Brain microvascular endothelial cell (primary cell): ENCODE results near the gene CCNA2.

ENCODE experiments used
- DNase-seq: peaks from one replicate; pipeline ENCODE4 v3.0.0-alpha.2; 2020
- H3K27ac ChIP-seq: fragments of 250-450 bp; sonication (Bioruptor Pico); 2 replicates; pipeline ENCODE4 v1.5.1; 2020; ENCODE audit warnings: mild to moderate bottlenecking, moderate library complexity
- H3K27me3 ChIP-seq: fragments of 250-450 bp; sonication (Bioruptor Pico); replicated peaks from 2 replicates; pipeline ENCODE4 v1.5.1; 2020; ENCODE audit warnings: mild to moderate bottlenecking
- H3K36me3 ChIP-seq: fragments of 250-450 bp; sonication (Bioruptor Pico); replicated peaks from 2 replicates; pipeline ENCODE4 v1.5.1; 2020; ENCODE audit warnings: mild to moderate bottlenecking
- H3K4me3 ChIP-seq: 2 replicates; pipeline ENCODE4 v1.5.1; 2011; ENCODE audit warnings: low read depth, mild to moderate bottlenecking, control low read depth, low read length, moderate library complexity
- in situ Hi-C: cut with HindIII; loops from 2 replicates; pipeline ENCODE4 v1.10.0; 2017; ENCODE audit warnings: low sequenced_read_pairs, low pct_ligation_motif_present
- TF ChIP-seq, protein P1 (sequence below): IDR thresholded peaks from 2 replicates; pipeline ENCODE4 v1.5.1; 2011; ENCODE audit warnings: low read depth, mild to moderate bottlenecking, moderate library complexity, low read length, control low read depth, inconsistent platforms; ENCODE audit errors: missing control alignments

The CCNA2 gene

GRCh38 chr4:121776610-121777401 lies 46.9 kb downstream of the CCNA2 start:
- no peak for DNase-seq
- no peak overlapping the region for H3K27ac ChIP-seq
- H3K4me3 ChIP-seq = no peak overlapping the region
- in situ Hi-C loops = no loop called here
- H3K36me3 ChIP-seq = no peaks in the 10 kb centered on the region
- TF ChIP-seq, protein P1, sequence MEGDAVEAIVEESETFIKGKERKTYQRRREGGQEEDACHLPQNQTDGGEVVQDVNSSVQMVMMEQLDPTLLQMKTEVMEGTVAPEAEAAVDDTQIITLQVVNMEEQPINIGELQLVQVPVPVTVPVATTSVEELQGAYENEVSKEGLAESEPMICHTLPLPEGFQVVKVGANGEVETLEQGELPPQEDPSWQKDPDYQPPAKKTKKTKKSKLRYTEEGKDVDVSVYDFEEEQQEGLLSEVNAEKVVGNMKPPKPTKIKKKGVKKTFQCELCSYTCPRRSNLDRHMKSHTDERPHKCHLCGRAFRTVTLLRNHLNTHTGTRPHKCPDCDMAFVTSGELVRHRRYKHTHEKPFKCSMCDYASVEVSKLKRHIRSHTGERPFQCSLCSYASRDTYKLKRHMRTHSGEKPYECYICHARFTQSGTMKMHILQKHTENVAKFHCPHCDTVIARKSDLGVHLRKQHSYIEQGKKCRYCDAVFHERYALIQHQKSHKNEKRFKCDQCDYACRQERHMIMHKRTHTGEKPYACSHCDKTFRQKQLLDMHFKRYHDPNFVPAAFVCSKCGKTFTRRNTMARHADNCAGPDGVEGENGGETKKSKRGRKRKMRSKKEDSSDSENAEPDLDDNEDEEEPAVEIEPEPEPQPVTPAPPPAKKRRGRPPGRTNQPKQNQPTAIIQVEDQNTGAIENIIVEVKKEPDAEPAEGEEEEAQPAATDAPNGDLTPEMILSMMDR = no peak
- no peaks in the 10 kb centered on the region for H3K27me3 ChIP-seq

GRCh38 chr4:121773883-121774282 lies 49.8 kb downstream of the CCNA2 start:
- H3K27me3 ChIP-seq = no peaks in the 10 kb centered on the region
- H3K4me3 ChIP-seq = no peak overlapping the region
- in situ Hi-C loops = no loop called here
- H3K27ac ChIP-seq = no peak overlapping the region
- DNase-seq = no peak
- TF ChIP-seq, protein P1 = no peak
- H3K36me3 ChIP-seq = no peaks in the 10 kb centered on the region

DNA sequence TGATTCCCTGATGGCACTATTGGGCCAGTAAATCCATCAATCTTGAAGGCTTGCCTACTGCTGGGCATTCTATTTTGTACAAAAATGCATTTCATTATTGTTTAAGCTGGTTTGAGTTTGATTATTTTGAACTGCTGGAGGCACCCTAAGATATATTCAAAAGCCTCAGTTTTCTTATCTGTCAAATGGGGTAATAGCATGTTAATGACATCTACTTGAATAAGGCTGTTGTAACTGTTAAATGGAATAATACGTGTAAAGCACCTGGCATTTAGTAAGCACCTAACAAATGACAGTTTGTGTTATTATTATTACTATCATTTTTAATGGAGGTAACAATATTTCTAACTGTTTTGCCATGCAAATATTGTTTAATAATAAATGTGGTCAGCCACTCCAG lies 51.8 kb downstream of the CCNA2 start:
- in situ Hi-C loops = no loop called here
- TF ChIP-seq, protein P1 = no peak

DNA sequence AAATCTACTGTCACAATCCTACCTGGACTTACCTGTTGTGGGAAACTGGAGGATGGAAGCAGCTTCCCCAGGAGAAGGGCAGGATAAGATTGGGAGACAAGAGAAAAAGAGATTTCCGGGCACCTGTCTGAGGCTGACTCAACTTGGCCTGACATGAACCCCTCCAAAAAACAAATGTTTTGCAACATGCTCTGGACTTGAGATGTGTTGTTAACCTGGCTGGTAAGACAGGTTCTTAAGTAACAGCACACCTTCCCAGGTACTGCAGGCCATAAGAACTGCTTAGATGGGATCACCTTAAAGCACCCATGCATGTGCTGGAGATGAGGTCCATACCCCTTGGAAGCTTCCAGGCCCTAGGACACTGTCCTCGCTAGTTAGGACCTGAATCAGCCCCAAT lies 54.3 kb downstream of the CCNA2 start:
- no peaks in the 10 kb centered on the region for H3K27me3 ChIP-seq

More for the DNA sequence above, 51.8 kb downstream of the CCNA2 start:
- DNase-seq = no peak
- no peak overlapping the region for H3K4me3 ChIP-seq
- no peak overlapping the region for H3K27ac ChIP-seq
- no peaks in the 10 kb centered on the region for H3K27me3 ChIP-seq
- no peaks in the 10 kb centered on the region for H3K36me3 ChIP-seq

DNA sequence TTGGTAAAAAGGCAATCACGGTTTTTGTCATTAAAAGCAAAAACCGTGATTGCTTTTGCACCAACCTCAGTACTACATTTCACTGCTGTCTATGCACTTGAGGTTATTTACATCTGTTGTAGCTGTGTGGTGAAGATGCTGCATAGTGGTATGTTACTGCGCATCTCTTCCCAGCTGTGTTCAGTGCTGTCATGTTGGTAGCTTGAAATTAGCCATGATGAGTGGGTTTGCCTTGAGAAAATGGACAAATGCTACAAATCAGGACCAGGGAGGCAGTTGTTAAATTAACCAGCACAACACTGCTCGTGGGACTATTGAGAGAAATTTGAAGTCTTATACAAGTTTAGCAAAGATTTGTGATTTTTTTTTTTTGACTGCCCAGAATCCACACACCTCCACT lies 56.5 kb downstream of the CCNA2 start:
- Histone ChIP-seq H3K36me3 (no peaks in the 10 kb centered on the region), H3K27me3 (no peaks in the 10 kb centered on the region), H3K4me3 (no peak overlapping the region), H3K27ac (no peak overlapping the region)
- in situ Hi-C loops = no loop called here
- DNase-seq = no peak
- TF ChIP-seq, protein P1 = no peak

More for the DNA sequence above, 54.3 kb downstream of the CCNA2 start:
- no peak for DNase-seq
- no peak overlapping the region for H3K4me3 ChIP-seq
- TF ChIP-seq, protein P1 = no peak
- H3K36me3 ChIP-seq = no peaks in the 10 kb centered on the region
- H3K27ac ChIP-seq = no peak overlapping the region
- in situ Hi-C loops = no loop called here
